Stimulated activated CD4-positive, alpha-beta T cell treated with anti-CD3 and anti-CD28 coated beads, Interleukin-1b, Interleukin-23, amount 100 ng/mL, for 1 hour (primary cell): ENCODE results near the gene GRAP2.
A peak's percentile ranks its signal among the peaks of the same experiment; 100 is the strongest.
"Not testable (repeated sequence)": the region's sequence is repeated elsewhere in the genome, so short reads cannot be mapped to it uniquely, and the experiment has no call there.

ENCODE experiments used
- DNase-seq, 2 donors: peaks; one replicate each; pipeline ENCODE4 v3.0.0-alpha.2; 2020; ENCODE audit warnings: low read depth in 2 of 2

Gene GRAP2

DNA sequence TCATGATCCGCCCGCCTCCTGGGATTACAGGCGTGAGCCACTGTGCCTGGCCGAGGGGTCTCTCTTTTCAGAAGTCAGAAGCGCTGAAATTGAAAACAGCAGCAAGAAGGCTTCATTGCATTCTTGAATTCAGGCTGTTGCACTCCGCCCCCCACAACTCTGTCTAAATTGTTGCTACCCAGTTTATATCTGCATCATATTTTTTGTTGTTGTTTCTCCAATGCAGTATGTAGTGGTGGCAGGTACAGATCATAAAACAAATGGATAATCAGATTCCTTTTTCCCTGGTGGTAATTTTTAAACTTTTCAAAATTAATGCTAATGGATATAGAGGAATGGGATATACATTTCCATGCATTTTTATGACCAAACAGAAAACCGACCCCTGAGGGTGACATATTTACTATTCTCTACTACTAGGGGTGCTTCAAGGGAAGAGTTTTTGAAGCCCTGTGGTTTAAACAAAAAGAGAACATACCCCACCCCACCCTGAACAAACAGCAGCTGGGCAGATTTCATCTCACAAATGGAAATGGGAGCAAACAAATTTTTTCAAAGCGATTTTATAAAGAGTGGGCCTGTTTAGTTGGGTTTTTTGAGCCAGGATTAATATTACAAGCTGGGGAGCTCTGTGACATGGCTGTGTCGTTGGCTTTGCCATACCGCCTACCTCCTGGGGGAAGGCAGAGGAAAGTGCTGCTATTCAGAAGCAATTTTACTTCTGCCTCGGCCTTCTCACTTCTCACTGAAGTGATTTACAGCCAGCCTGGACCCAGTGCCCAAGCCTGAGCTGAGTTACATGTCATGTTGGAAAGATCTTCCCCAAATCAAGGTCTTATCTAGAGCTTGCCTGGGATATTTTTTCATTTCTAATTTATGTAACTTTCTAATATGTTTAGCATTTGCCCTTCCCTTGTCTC lies 43.3 kb downstream of the GRAP2 start:
- no peak for DNase-seq

DNA sequence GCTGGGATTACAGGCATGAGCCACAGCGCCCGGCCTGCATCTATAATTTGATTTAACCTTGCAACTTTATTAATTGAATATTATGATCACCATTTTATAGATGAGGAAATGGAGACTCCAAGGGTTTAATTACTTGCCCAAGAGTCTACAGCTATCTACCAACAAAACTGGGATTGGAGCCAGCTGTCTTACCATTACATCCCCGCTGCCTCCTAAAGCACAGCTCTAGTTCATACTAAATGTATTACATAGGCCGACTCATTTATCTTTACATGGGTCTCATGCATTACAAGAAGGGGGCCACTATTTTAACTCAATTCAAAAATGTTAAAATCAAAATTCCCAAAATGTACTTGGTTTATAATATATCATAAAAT lies 45.2 kb downstream of the GRAP2 start:
- DNase-seq, result no peak

DNA sequence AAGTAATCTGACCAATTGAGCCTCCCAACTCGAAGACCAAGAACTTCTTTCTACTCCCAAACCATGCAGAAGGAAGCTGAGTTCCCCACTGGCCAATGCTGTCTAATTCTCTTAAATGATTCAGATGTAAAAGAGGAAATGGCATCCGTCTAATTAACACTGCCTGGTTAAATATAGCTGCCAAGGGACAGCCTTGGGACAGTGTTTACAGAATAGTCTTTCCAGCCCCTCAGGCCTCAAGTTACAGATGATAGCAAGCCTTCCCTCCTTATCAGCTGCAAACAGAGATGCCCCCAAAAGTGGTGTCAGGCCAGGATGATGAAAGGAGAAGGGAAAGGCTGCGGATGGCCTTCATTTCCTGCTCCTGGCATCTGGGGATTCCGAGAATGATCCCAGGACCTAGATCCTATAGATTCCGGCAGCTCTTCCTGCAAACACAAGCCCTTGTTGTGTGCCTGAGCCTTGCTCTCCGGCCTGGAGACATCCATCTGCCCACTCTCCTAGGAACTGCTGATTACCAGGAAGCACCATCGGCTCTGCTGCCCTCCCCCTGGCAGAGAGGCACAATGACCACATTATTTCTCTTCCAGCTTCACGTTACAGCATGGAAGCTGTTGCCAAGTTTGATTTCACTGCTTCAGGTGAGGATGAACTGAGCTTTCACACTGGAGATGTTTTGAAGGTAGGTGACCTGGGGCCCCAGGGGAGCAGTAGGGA lies 45.8 kb downstream of the GRAP2 start:
- no peak for DNase-seq

- DNase-seq, result no peak
Observed at GRCh38 chr22:39947220-39948216, 46.6 kb downstream of the GRAP2 start.

DNA sequence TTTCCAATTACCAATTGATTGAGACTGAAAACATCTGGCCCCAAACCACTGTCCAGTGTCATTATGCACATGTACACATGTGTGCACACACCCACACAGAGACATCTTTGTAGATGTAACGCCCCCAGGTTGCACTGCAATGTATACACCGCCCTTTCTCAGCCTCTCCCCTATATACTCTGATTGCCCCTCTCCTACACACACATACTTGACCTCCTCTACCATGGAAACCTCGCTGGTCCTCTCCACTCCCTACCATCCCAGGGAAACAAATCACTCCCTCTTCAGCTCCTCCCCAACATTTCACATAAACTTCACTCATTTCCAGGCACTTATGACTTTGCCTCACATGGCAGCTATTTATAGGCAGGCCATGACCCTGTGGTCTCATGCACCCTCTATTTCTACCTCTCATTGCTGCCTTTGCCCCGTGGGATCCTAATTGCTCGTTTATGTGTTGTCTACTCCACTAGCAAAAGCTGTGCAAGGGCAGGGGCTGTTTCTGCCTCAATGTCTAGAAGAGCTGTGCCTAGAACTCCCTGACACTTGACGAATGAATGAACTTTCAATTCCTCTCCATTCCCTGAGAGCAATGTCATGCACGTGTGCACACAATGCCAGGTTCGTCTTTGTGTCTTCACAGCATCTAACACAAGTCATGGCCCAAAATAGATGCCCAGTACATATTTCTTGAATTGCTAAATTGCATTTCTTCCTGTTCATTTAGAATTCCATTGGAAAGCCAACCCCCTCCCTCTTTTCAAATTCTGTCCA lies 49.3 kb downstream of the GRAP2 start:
- no peak for DNase-seq

GRCh38 chr22:39951603-39952293 lies 50.9 kb downstream of the GRAP2 start:
- DNase-seq, result not testable (repeated sequence)

- DNase-seq, result no peak
Observed at GRCh38 chr22:39952347-39952746, 51.5 kb downstream of the GRAP2 start.

GRCh38 chr22:39953101-39953500 lies 52.2 kb downstream of the GRAP2 start:
- no peak for DNase-seq

DNA sequence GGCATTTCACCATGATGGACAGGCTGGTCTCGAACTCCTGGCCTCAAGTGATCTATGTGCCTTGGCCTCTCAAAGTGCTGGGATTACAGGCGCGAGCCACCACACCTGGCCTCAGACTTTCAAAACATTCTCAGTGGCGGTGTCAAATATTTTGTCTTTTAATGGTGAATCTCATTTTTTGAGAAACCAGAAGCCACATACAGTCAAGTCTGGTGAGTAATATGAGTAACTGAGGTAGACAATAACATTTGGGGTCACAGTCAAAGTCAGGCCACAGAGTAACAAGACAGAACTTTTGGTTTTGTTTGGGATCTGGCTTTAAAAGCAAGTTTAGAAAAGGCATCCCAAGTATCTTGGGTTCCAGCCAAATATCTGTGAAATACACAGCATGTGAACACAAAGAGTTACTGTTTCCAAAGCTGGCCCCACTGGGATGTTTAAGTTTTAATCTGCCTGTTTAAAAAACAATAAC lies 53.7 kb downstream of the GRAP2 start:
- no peak for DNase-seq

DNA sequence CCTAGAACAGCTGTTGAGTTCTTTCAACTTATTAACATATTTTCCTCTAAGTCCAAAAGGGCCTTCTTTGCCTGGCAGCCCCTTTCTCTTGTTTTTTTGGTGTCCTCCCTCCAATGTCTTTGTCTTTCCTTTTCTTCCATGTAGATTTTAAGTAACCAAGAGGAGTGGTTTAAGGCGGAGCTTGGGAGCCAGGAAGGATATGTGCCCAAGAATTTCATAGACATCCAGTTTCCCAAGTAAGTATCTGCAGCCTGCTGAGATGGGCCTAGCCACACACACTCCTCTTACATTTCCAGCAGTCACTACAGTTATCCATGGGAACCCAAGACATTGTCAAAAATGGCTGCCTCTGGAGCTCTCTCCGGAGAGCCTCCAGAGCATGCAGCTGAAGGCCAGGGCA lies 54.8 kb downstream of the GRAP2 start:
- no peak for DNase-seq

GRCh38 chr22:39956932-39957664 lies 56.2 kb downstream of the GRAP2 start:
- no peak for DNase-seq

DNA sequence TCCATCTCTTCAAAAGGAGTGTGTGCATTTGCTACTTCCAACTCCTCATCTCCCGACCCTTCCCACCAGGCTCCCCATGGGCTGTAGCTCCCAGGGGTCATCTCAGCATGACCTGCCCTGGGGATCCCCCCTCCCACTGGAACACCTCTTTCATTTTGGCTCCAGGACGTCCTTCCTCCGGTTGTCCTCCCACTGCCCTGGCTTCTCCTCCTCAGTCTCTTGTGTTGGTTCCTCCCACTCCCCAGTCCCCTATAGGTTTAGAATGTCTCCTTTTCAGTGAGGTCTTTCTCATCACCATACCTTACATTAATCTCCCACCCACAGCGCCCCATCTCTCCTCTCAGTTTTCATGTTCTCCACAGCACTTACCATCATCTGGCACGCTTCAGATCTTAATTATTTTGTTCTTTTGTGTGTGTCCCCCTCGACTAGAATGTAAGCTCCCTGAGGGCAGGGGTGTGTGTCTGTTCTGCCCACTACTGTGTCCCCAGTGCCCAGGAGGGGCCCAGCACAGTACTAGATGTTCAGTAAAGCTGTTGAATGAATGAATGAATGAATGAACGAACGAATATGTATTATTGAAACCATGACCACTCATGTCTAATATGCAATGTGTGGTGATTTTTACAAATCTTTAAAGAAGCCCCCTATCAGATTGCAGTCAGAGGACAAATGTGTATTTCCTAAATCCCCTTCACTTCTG lies 57.3 kb downstream of the GRAP2 start:
- no peak for DNase-seq

DNA sequence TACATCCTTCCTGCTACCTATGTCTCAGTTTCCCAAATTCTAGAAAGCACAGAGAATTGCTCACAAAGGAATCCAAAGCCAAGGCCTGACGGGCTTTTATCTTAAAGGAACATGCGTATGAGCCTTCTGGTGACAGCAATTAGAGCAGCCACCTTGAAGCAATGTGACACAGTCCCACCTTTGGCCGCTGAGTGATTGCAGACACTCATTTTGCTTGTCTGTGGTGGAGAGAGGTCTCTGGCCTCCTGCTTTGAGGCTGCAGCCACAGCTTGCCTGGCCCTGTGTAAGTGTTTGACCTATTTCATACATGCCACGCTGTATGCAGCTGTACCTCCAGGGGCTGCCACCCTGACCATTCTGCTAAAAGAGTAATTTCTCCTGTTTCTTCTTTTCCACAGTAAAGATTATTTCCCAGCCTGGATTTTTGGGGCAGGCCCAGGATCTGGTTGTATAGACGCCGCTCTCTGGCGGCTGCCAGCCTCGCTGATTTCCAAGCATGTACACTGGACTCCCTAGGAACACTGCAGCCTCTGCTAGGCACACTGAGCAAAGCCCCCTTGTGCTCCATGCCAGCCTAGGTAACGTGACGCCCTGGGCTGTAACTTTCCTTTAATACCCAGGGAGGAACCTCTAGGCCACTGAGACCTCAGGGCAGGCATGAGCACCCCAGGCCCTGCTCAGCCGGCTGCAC lies 58.2 kb downstream of the GRAP2 start:
- no peak for DNase-seq

- DNase-seq, result no peak
Observed at GRCh38 chr22:39959640-39960447, 59.0 kb downstream of the GRAP2 start, which contains the start of gene TMA7B. TSS of gene TMA7B (plus strand) at chr22:39960397. CDS start at chr22:39964375, 3,978 bp downstream.

DNA sequence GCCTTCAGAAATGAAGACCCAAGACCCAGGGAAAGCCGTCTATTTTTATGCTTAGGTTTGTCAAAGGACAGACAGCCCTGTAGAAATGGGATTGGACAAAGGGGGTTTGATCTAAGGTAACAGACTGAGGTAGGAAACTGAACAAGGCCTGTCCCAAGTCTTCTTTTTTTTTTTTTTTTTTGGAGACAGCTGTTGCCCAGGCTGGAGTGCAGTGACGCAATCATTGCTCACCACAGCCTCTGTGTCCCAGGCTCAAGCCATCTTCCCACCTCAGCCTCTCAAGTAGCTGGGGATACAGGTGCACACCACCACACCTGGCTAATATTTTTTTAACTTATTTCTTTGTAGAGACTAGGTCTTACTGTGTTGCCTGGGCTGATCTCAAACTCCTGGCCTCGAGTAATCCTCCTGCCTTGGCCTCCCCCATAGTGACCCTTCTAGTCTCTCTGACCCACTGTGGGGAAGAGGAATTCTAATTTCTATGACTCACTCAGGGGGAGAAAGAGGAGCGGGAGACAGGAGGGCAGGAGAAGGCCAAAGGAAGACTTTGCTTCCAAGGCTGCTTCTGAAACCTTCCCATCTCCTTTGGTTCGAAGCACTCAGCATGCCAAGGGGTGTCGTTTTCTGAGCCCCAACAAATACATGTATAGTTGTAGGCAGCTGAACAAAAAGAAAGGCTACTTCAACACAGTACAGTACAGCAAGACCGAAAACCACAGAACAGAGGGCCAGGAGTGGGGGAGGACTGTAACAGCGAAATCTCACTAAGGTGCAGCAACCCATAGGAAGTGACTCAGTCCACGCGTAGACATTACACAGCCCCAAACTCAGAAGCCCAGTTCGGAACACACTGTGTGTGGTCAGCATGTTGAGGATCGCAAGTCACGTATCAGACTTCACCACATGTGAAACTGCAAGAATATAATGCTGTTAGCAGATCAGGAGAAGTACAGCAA lies 60.2 kb downstream of the GRAP2 start:
- peak in 1 of 2 donors; percentile 17 for DNase-seq

DNA sequence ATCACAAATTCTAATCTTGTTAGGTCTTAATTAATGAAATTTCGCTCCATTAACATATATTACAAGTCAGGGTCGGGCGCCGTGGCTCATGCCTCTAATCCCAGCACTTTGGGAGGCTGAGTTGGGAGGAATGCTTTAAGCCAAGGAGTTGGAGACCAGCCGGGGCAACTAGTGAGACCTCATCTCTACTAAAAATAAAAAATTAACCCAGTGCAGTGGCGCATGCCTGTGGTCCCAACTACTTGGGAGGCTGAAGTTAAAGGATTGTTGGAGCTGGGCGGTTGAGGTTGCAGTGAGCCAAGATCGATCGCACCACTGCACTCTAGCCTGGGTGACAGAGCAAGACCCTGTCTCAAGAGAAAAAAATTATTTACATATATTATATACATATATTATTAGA lies 61.2 kb downstream of the GRAP2 start:
- no peak for DNase-seq
